GM23248 (cell line): ENCODE data around the gene FSIP1.

ENCODE experiments used
- EZH2 ChIP-seq: fragments of 200-600 bp; sonication (generic); IDR thresholded peaks from 2 replicates; pipeline ENCODE4 v1.6.1; 2018; ENCODE audit warnings: antibody characterized with exemption, mild to moderate bottlenecking; ENCODE audit not compliant: insufficient read depth, poor library complexity, severe bottlenecking
- EZH2phosphoT487 ChIP-seq: fragments of 200-600 bp; sonication (generic); IDR thresholded peaks from 2 replicates; pipeline ENCODE4 v1.6.1; 2018; ENCODE audit warnings: antibody characterized with exemption, moderate library complexity, mild to moderate bottlenecking, low read depth; ENCODE audit not compliant: insufficient read depth

DNA sequence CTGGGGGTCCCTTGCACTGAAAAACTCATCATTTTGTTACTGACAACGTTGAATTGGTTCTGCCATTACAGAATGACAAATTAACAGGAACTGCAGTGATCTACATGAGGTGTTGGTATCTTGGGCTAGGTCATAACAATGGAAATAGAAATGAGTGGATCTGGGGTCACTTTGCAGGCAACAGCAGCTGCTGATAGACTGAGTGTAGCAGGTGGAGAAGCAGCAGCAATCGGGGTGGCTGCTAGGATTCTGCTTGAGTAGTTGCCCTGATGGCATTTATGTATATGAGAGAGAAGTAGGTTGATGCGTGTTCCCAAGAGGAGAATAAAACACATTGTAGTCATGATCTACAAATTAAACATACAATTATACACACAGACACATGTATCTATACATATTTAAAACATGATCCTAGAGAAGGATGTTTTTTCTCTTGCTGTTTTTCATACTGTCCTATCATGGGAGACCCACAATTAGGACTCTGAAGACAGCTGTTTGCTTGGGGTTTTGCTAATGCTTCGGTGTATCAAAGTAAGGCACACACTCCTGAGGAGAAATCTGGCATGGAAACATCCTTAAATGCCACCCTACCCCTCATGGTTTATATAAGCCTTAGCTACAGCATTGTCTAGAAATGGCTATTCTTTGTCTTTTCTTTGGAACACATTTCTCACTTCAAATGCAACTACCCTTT, 217.5 kb downstream of the FSIP1 start:
- TF ChIP-seq EZH2 (no peak), EZH2phosphoT487 (no peak)
